Sigmoid colon (tissue), 4 donors: ENCODE data around the gene EVI2B.
"Not testable (repeated sequence)": the region's sequence is repeated elsewhere in the genome, so short reads cannot be mapped to it uniquely, and the experiment has no call there.

Experiments used
- CTCF ChIP-seq, 4 experiments: fragments of 450-650 bp in 3 of 4; fragments of 200-600 bp in 1 of 4; IDR thresholded peaks; one replicate each; pipeline ENCODE4 v1.5.1; 2016 to 2019; ENCODE audit warnings: antibody characterized with exemption in 4 of 4, mild to moderate bottlenecking in 3 of 4, moderate library complexity in 2 of 4
- EP300 ChIP-seq, 4 donors: sonication (generic); formaldehyde crosslinking; IDR thresholded peaks; one replicate each; pipeline ENCODE4 v1.6.1; 2017; ENCODE audit warnings: antibody characterized with exemption in 4 of 4
- POLR2A ChIP-seq, 2 donors: fragments of 450-650 bp; IDR thresholded peaks; one replicate each; pipeline ENCODE4 v1.6.1; 2016; ENCODE audit warnings: antibody characterized with exemption in 2 of 2, mild to moderate bottlenecking in 2 of 2, moderate library complexity in 2 of 2
- POLR2AphosphoS5 ChIP-seq, 4 donors: sonication (generic); formaldehyde crosslinking; IDR thresholded peaks; one replicate each; pipeline ENCODE4 v1.6.1; 2017; ENCODE audit warnings: antibody characterized with exemption in 4 of 4

DNA sequence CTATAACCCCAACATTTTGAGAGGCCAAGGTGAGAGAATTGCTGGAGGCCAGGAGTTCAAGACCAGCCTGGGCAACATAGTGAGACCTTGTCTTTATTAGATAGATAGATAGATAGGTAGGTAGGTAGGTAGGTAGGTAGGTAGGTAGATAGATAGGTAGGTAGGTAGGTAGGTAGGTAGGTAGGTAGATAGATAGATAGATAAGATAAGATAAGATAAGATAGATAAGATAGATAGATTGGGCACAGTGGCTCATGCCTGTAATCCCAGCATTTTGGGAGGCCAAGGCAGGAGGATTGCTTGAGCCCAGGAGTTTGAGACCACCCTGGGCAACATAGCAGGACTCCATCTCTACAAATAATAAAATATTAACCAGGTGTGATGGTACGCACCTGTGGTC, 50.9 kb downstream of the EVI2B start:
- TF ChIP-seq EP300, CTCF, POLR2A, POLR2AphosphoS5 (IDR thresholded peaks at IDR 0.05): not testable (repeated sequence)
